Measurements from ENCODE around the gene CTNNA3.

Gene CTNNA3

DNA sequence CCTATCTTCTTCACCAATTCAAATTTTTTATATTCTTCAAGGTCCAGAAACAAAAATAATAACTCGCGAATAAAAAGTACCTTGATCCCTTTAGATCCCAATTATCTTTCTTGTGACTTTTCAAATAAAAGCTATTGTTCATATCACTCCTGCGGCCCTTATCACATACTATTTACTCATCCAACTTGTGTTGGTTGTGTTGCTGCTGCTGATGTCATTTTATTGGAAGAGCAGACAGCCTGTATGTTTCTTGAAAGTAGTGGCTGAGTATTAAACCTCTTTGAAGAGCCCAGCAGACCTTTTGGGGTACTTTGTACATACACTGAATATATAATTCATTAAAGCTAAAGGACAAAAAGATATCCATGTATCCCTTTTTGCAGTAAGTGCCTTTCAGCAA is 231.7 kb downstream of the CTNNA3 start:
- CTCF ChIA-PET: interaction anchor here (0.7 kb wide), 1 partner anchor 134 kb away, joined by 3 read pairs; no protein-coding TSS in a partner anchor

DNA sequence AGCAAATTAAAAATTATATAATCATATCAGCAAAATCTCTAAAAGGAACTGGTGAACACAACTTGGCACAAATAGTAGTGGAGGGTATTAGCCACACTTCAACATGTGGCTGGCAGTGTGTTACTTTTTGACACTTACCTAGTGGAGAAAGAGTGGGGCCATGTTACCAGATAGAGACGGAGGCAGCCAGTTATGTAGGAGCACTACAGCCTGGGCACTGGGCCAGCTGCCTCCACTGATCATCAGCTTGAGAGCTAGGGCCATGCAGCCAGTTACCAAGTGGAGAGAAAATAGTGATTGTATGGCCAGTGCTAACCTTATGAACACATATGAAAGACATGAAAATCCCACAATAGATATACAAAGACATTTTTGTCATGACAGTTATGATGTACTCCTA is 243.1 kb downstream of the CTNNA3 start:
- no peaks in the 10 kb centered on the region for H3K36me3 ChIP-seq (ENCODE audit: control insufficient read depth in 2 of 2, insufficient read depth in 1 of 2, low read length in 2 of 2)
- CTCF ChIA-PET: no interaction called here
- H3K4me3 ChIP-seq (ENCODE audit: low read depth, low read length): no peak overlapping the region
- no peaks in the 10 kb centered on the region for H3K4me1 ChIP-seq (ENCODE audit: control insufficient read depth, insufficient read depth, low read length)
- no peak overlapping the region for H3K27ac ChIP-seq (ENCODE audit: extremely low read depth, low read depth, low read length)
- POLR2A ChIA-PET: no interaction called here
- no peaks in the 10 kb centered on the region for H3K9me3 ChIP-seq (ENCODE audit: control insufficient read depth, insufficient read depth, low read depth, low read length)
- TF ChIP-seq ZNF211 (tag by site-specific recombination; IDR thresholded peaks at IDR 0.05; ENCODE audit: low read depth): no peak
- no peak for TF ChIP-seq ZNF843 (tag by site-specific recombination; IDR thresholded peaks at IDR 0.05)
- TF ChIP-seq, protein P1, sequence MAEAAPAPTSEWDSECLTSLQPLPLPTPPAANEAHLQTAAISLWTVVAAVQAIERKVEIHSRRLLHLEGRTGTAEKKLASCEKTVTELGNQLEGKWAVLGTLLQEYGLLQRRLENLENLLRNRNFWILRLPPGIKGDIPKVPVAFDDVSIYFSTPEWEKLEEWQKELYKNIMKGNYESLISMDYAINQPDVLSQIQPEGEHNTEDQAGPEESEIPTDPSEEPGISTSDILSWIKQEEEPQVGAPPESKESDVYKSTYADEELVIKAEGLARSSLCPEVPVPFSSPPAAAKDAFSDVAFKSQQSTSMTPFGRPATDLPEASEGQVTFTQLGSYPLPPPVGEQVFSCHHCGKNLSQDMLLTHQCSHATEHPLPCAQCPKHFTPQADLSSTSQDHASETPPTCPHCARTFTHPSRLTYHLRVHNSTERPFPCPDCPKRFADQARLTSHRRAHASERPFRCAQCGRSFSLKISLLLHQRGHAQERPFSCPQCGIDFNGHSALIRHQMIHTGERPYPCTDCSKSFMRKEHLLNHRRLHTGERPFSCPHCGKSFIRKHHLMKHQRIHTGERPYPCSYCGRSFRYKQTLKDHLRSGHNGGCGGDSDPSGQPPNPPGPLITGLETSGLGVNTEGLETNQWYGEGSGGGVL (tag by site-specific recombination; IDR thresholded peaks at IDR 0.05): no peak
- TF ChIP-seq, protein P2, sequence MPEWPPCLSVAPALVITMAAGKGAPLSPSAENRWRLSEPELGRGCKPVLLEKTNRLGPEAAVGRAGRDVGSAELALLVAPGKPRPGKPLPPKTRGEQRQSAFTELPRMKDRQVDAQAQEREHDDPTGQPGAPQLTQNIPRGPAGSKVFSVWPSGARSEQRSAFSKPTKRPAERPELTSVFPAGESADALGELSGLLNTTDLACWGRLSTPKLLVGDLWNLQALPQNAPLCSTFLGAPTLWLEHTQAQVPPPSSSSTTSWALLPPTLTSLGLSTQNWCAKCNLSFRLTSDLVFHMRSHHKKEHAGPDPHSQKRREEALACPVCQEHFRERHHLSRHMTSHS (tag by site-specific recombination; IDR thresholded peaks at IDR 0.05): no peak
- no peak for TF ChIP-seq ZNF610 (tag by site-specific recombination; IDR thresholded peaks at IDR 0.05; ENCODE audit: borderline replicate concordance)
- TF ChIP-seq ZNF600 (tag by site-specific recombination; IDR thresholded peaks at IDR 0.05): no peak
- no peak for TF ChIP-seq ZNF621 (tag by site-specific recombination; IDR thresholded peaks at IDR 0.05)
- TF ChIP-seq, protein P3, sequence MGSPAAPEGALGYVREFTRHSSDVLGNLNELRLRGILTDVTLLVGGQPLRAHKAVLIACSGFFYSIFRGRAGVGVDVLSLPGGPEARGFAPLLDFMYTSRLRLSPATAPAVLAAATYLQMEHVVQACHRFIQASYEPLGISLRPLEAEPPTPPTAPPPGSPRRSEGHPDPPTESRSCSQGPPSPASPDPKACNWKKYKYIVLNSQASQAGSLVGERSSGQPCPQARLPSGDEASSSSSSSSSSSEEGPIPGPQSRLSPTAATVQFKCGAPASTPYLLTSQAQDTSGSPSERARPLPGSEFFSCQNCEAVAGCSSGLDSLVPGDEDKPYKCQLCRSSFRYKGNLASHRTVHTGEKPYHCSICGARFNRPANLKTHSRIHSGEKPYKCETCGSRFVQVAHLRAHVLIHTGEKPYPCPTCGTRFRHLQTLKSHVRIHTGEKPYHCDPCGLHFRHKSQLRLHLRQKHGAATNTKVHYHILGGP (tag by site-specific recombination; IDR thresholded peaks at IDR 0.05): no peak
- TF ChIP-seq ZNF157 (tag by site-specific recombination; IDR thresholded peaks at IDR 0.05): no peak
- TF ChIP-seq TRIM28 (IDR thresholded peaks at IDR 0.05; ENCODE audit: borderline replicate concordance, low read length): no peak
- no peak for TF ChIP-seq ZNF558 (tag by site-specific recombination; IDR thresholded peaks at IDR 0.05)
- no peak for TF ChIP-seq EGR2 (tag by site-specific recombination; IDR thresholded peaks at IDR 0.05; ENCODE audit: low read depth)

More for the DNA sequence above, 231.7 kb downstream of the CTNNA3 start:
- Histone ChIP-seq H3K9me3 (ENCODE audit: control insufficient read depth, insufficient read depth, low read depth, low read length) (no peaks in the 10 kb centered on the region), H3K4me3 (ENCODE audit: low read depth, low read length) (no peak overlapping the region), H3K4me1 (ENCODE audit: control insufficient read depth, insufficient read depth, low read length) (peaks cover 2% of the 10 kb centered on the region; the same call in 1 of the 2 replicates), H3K27ac (ENCODE audit: extremely low read depth, low read depth, low read length) (no peak overlapping the region), H3K36me3 (ENCODE audit: control insufficient read depth in 2 of 2, insufficient read depth in 1 of 2, low read length in 2 of 2) (no peaks in the 10 kb centered on the region)
- POLR2A ChIA-PET: no interaction called here
- TF ChIP-seq ZNF132 (tag by site-specific recombination; IDR thresholded peaks at IDR 0.05; ENCODE audit: borderline replicate concordance) (no peak), ZNF239 (tag by site-specific recombination; IDR thresholded peaks at IDR 0.05) (no peak), ZNF175 (tag by site-specific recombination; IDR thresholded peaks at IDR 0.05) (no peak), ZNF596 (tag by site-specific recombination; IDR thresholded peaks at IDR 0.05) (no peak), KLF8 (tag by site-specific recombination; IDR thresholded peaks at IDR 0.05) (no peak), ZBTB21 (tag by site-specific recombination; IDR thresholded peaks at IDR 0.05) (no peak), SETDB1 (IDR thresholded peaks at IDR 0.05; ENCODE audit: insufficient read length, low read length) (no peak), ZNF514 (tag by site-specific recombination; IDR thresholded peaks at IDR 0.05) (no peak), ZNF292 (tag by site-specific recombination; IDR thresholded peaks at IDR 0.05; ENCODE audit: borderline replicate concordance, low read depth) (no peak), ZNF530 (tag by site-specific recombination; IDR thresholded peaks at IDR 0.05; ENCODE audit: low read depth) (no peak), YY2 (tag by site-specific recombination; IDR thresholded peaks at IDR 0.05) (no peak), KLF10 (tag by site-specific recombination; IDR thresholded peaks at IDR 0.05) (no peak), ZFP41 (tag by site-specific recombination; IDR thresholded peaks at IDR 0.05; ENCODE audit: borderline replicate concordance) (no peak), ZFP69B (tag by site-specific recombination; IDR thresholded peaks at IDR 0.05) (no peak), ZNF621 (tag by site-specific recombination; IDR thresholded peaks at IDR 0.05) (no peak)
- TF ChIP-seq, protein P3 (tag by site-specific recombination; IDR thresholded peaks at IDR 0.05): no peak
- TF ChIP-seq, protein P4, sequence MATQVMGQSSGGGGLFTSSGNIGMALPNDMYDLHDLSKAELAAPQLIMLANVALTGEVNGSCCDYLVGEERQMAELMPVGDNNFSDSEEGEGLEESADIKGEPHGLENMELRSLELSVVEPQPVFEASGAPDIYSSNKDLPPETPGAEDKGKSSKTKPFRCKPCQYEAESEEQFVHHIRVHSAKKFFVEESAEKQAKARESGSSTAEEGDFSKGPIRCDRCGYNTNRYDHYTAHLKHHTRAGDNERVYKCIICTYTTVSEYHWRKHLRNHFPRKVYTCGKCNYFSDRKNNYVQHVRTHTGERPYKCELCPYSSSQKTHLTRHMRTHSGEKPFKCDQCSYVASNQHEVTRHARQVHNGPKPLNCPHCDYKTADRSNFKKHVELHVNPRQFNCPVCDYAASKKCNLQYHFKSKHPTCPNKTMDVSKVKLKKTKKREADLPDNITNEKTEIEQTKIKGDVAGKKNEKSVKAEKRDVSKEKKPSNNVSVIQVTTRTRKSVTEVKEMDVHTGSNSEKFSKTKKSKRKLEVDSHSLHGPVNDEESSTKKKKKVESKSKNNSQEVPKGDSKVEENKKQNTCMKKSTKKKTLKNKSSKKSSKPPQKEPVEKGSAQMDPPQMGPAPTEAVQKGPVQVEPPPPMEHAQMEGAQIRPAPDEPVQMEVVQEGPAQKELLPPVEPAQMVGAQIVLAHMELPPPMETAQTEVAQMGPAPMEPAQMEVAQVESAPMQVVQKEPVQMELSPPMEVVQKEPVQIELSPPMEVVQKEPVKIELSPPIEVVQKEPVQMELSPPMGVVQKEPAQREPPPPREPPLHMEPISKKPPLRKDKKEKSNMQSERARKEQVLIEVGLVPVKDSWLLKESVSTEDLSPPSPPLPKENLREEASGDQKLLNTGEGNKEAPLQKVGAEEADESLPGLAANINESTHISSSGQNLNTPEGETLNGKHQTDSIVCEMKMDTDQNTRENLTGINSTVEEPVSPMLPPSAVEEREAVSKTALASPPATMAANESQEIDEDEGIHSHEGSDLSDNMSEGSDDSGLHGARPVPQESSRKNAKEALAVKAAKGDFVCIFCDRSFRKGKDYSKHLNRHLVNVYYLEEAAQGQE (tag by site-specific recombination; IDR thresholded peaks at IDR 0.05): no peak
- TF ChIP-seq, protein P5, sequence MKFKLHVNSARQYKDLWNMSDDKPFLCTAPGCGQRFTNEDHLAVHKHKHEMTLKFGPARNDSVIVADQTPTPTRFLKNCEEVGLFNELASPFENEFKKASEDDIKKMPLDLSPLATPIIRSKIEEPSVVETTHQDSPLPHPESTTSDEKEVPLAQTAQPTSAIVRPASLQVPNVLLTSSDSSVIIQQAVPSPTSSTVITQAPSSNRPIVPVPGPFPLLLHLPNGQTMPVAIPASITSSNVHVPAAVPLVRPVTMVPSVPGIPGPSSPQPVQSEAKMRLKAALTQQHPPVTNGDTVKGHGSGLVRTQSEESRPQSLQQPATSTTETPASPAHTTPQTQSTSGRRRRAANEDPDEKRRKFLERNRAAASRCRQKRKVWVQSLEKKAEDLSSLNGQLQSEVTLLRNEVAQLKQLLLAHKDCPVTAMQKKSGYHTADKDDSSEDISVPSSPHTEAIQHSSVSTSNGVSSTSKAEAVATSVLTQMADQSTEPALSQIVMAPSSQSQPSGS (tag by site-specific recombination; IDR thresholded peaks at IDR 0.05; ENCODE audit: low read depth): no peak
- TF ChIP-seq, protein P6, sequence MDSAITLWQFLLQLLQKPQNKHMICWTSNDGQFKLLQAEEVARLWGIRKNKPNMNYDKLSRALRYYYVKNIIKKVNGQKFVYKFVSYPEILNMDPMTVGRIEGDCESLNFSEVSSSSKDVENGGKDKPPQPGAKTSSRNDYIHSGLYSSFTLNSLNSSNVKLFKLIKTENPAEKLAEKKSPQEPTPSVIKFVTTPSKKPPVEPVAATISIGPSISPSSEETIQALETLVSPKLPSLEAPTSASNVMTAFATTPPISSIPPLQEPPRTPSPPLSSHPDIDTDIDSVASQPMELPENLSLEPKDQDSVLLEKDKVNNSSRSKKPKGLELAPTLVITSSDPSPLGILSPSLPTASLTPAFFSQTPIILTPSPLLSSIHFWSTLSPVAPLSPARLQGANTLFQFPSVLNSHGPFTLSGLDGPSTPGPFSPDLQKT (IDR thresholded peaks at IDR 0.05; ENCODE audit: borderline replicate concordance, low read depth, low read length): no peak
